Measurements from ENCODE around the gene ZMAT3. TPM values are rescaled to one million over a fixed set of nuclear protein-coding genes. Genes with fewer than 3 reads are reported as not detected.

Gene ZMAT3
- total and polyA plus RNA-seq, 2 donors, result 3.7 to 6.6 TPM

DNA sequence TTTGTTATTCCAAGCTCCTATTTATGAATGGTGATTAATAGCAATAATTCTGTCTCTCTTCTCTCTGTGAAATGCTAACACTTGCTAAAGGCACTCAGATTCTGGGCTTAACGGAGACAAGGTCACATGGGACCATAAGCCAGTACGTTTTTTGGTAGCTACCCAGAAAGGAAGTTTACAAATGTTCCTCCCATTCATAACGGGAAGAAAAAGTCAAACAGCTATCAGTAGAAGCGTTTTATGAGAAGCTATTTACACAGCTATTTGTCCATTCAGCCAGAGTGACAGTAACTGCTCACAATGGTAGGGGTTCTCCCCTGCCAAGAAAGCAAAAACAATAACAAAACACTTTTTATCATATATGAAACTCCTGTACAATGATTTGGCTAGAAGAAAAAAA lies 51.5 kb downstream of the ZMAT3 start:
- no peaks in the 10 kb centered on the region for H3K27me3 ChIP-seq (ENCODE audit: control insufficient read depth in 2 of 2, insufficient read depth in 1 of 2, low read length in 1 of 2)
- H3K4me3 ChIP-seq (ENCODE audit: low read length in 2 of 2), result no peak overlapping the region
- no peaks in the 10 kb centered on the region for H3K9me3 ChIP-seq (ENCODE audit: control insufficient read depth in 2 of 2, insufficient read depth in 1 of 2, low read length in 1 of 2)
- 47% methylated on average over 4 of the region's 4 CpGs for WGBS
- peaks cover 0 to 3% of the 10 kb centered on the region in 2 donors for H3K36me3 ChIP-seq (ENCODE audit: control insufficient read depth in 2 of 2, insufficient read depth in 2 of 2, low read length in 1 of 2)
- DNase-seq (ENCODE audit: low read depth in 6 of 9, low spot score in 9 of 9), result no peak
- H3K27ac ChIP-seq (ENCODE audit: low read depth in 1 of 2, low read length in 1 of 2), result no peak overlapping the region
- peaks cover 2 to 3% of the 10 kb centered on the region in 2 donors for H3K4me1 ChIP-seq (ENCODE audit: control insufficient read depth in 2 of 2, insufficient read depth in 2 of 2, low read length in 2 of 2)

DNA sequence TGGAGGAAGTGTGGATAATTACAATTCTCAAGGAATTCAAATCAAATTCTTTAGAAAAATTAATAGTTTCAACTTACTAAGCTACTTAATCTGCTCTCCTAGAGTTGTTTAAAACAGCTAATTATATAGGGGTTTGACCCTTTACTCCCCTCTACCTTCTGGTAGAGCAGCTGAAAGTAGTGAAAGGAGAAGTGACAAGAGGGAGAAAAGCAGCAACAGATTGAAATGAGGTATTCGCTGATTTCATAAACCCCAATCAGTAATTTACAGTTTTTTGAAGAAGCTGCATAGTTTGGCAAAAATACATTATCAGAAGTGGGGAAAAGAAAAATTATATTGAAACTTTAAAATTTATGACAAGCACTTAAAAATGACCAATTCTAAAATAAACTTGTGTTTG lies 52.8 kb downstream of the ZMAT3 start:
- H3K4me3 ChIP-seq (ENCODE audit: low read length in 2 of 2), result no peak overlapping the region
- H3K27me3 ChIP-seq (ENCODE audit: control insufficient read depth in 2 of 2, insufficient read depth in 1 of 2, low read length in 1 of 2), result no peaks in the 10 kb centered on the region
- WGBS, result 94% methylated on average over 1 of the region's 1 CpG
- H3K36me3 ChIP-seq (ENCODE audit: control insufficient read depth in 2 of 2, insufficient read depth in 2 of 2, low read length in 1 of 2), result no peaks in the 10 kb centered on the region
- H3K4me1 ChIP-seq (ENCODE audit: control insufficient read depth in 2 of 2, insufficient read depth in 2 of 2, low read length in 2 of 2), result peaks cover 2 to 3% of the 10 kb centered on the region in 2 donors
- H3K27ac ChIP-seq (ENCODE audit: low read depth in 1 of 2, low read length in 1 of 2), result no peak overlapping the region
- DNase-seq (ENCODE audit: low read depth in 6 of 9, low spot score in 9 of 9), result no peak
- no peaks in the 10 kb centered on the region for H3K9me3 ChIP-seq (ENCODE audit: control insufficient read depth in 2 of 2, insufficient read depth in 1 of 2, low read length in 1 of 2)

DNA sequence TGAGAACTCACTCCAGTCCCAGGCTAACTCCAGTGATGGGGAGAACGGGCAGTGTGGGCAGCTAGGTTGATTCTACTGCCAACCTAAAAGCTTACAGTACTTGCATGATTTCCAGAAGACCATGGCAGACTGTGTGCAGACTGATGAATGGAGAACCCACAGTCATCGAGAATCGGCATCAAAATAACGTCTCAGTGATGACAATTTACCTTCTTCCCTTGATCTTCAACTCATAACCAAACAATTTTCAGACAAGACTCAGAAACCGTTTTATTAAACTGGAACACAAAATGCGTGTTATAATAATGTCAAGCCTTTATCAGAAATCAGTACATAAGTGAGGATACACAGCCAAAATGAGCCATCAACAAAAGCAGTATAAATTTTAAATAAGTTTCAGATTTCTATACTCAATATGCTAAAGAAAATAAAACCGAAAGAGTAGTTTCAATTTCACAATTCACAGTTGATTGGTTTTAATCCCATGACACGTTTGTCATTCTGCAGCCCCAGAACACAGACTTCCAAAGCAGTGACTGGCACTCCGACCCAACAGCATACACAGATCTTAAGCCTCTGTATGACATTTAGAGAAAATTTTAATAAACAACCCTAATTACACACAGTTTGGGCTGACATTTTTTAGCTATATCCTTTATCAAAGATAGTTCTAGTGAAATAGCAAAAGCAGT lies 54.5 kb downstream of the ZMAT3 start:
- Histone ChIP-seq H3K9me3 (ENCODE audit: control insufficient read depth in 2 of 2, insufficient read depth in 1 of 2, low read length in 1 of 2) (no peaks in the 10 kb centered on the region), H3K27ac (ENCODE audit: low read depth in 1 of 2, low read length in 1 of 2) (no peak overlapping the region), H3K4me1 (ENCODE audit: control insufficient read depth in 2 of 2, insufficient read depth in 2 of 2, low read length in 2 of 2) (peaks cover 2 to 3% of the 10 kb centered on the region in 2 donors), H3K27me3 (ENCODE audit: control insufficient read depth in 2 of 2, insufficient read depth in 1 of 2, low read length in 1 of 2) (no peaks in the 10 kb centered on the region), H3K4me3 (ENCODE audit: low read length in 2 of 2) (no peak overlapping the region), H3K36me3 (ENCODE audit: control insufficient read depth in 2 of 2, insufficient read depth in 2 of 2, low read length in 1 of 2) (no peaks in the 10 kb centered on the region)
- 91% methylated on average over 9 of the region's 9 CpGs for WGBS
- no peak for DNase-seq (ENCODE audit: low read depth in 6 of 9, low spot score in 9 of 9)

DNA sequence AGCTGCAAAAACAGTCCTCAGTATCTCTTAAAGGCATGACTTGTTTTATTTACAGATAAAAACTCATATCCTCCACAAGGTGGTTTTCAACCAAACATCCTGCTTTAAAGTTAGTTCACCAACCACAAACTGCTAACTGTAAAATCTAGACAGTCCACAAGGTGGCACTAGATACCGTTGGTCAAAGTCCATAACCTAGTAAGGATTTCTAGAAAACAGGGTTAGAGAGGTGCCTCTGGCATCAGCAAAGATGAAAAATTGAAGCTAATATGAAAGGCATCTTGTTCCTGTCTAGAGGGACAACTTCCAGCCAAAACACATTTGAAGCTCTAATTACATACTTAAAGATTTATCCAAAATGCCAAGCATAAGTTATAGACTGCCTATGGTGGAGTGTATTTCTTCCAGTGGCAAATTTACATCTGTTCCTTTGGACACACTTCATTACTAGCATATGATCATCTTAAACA lies 56.0 kb downstream of the ZMAT3 start:
- DNase-seq (ENCODE audit: low read depth in 6 of 9, low spot score in 9 of 9), result peak; percentile 51 to 95 (median 90)
- Histone ChIP-seq H3K36me3 (ENCODE audit: control insufficient read depth in 2 of 2, insufficient read depth in 2 of 2, low read length in 1 of 2) (no peaks in the 10 kb centered on the region), H3K27me3 (ENCODE audit: control insufficient read depth in 2 of 2, insufficient read depth in 1 of 2, low read length in 1 of 2) (no peaks in the 10 kb centered on the region), H3K4me1 (ENCODE audit: control insufficient read depth in 2 of 2, insufficient read depth in 2 of 2, low read length in 2 of 2) (peaks cover 0 to 2% of the 10 kb centered on the region in 2 donors), H3K9me3 (ENCODE audit: control insufficient read depth in 2 of 2, insufficient read depth in 1 of 2, low read length in 1 of 2) (no peaks in the 10 kb centered on the region), H3K4me3 (ENCODE audit: low read length in 2 of 2) (no peak overlapping the region), H3K27ac (ENCODE audit: low read depth in 1 of 2, low read length in 1 of 2) (no peak overlapping the region)
- 0% methylated on average over 1 of the region's 1 CpG for WGBS

DNA sequence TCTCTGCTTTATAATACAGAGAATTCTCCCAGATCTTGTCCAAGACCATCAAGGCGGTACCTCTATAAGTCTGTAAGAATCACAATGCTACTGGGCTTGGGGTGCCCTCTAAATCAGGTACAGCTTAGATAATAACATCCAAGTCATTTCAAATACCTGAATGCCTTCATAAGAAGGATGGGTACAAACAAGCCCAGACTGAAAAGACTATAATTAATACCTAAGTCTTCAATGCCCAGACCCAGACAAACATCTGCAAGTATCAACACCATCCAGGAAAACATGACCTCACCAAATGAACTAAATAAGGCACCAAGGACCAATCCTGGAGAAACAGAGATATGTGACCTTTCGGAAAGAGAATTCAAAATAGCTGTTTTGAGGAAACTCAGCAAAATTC lies 65.9 kb downstream of the ZMAT3 start:
- no peaks in the 10 kb centered on the region for H3K36me3 ChIP-seq (ENCODE audit: control insufficient read depth in 2 of 2, insufficient read depth in 2 of 2, low read length in 1 of 2)
- no peaks in the 10 kb centered on the region for H3K4me1 ChIP-seq (ENCODE audit: control insufficient read depth in 2 of 2, insufficient read depth in 2 of 2, low read length in 2 of 2)
- H3K27me3 ChIP-seq (ENCODE audit: control insufficient read depth in 2 of 2, insufficient read depth in 1 of 2, low read length in 1 of 2), result no peaks in the 10 kb centered on the region
- WGBS, result 100% methylated on average over 2 of the region's 2 CpGs
- no peaks in the 10 kb centered on the region for H3K9me3 ChIP-seq (ENCODE audit: control insufficient read depth in 2 of 2, insufficient read depth in 1 of 2, low read length in 1 of 2)
- H3K27ac ChIP-seq (ENCODE audit: low read depth in 1 of 2, low read length in 1 of 2), result no peak overlapping the region
- no peak for DNase-seq (ENCODE audit: low read depth in 6 of 9, low spot score in 9 of 9)
- no peak overlapping the region for H3K4me3 ChIP-seq (ENCODE audit: low read length in 2 of 2)

DNA sequence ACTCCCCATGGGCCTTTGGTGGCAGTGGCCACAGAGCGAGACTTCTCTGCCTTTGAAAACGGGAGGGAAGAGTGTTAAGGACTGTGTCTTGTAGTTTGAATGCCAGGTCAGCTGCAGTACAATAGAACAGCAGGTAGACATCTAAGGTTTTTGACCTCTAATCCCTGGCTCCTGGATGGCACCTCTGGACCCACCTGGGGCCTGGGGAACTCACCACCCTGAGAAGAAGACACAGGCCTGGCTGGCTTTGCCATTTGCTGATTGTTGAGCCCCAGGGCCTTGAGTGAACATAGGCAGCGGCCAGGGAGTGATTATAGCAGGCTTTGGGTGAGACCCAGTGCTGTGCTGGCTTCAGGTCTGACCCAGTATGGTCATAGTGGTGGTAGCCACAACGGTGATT lies 66.4 kb downstream of the ZMAT3 start:
- Histone ChIP-seq H3K27me3 (ENCODE audit: control insufficient read depth in 2 of 2, insufficient read depth in 1 of 2, low read length in 1 of 2) (no peaks in the 10 kb centered on the region), H3K4me1 (ENCODE audit: control insufficient read depth in 2 of 2, insufficient read depth in 2 of 2, low read length in 2 of 2) (no peaks in the 10 kb centered on the region), H3K4me3 (ENCODE audit: low read length in 2 of 2) (no peak overlapping the region), H3K9me3 (ENCODE audit: control insufficient read depth in 2 of 2, insufficient read depth in 1 of 2, low read length in 1 of 2) (no peaks in the 10 kb centered on the region), H3K36me3 (ENCODE audit: control insufficient read depth in 2 of 2, insufficient read depth in 2 of 2, low read length in 1 of 2) (no peaks in the 10 kb centered on the region), H3K27ac (ENCODE audit: low read depth in 1 of 2, low read length in 1 of 2) (no peak overlapping the region)
- no peak for DNase-seq (ENCODE audit: low read depth in 6 of 9, low spot score in 9 of 9)
- WGBS, result 93% methylated on average over 4 of the region's 4 CpGs

DNA sequence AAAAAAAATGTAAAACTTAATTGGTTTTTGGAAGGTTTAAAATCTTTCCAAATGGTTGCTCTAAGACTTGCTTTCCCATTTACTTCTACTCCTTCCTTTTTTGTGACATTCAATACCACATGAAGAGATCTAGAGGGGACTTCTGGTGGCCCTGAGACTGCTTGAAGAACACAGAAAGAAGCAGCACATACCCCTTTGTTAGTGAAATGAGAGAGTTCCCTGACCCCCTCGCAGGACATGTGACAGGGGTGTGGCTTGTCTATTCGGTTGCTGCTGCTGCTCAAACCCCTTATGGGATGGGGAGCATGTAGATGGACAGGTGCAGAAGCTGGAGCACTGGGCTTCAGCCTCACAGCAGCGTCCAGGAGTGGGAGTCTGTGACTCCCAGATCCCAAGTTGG lies 71.0 kb downstream of the ZMAT3 start:
- no peaks in the 10 kb centered on the region for H3K36me3 ChIP-seq (ENCODE audit: control insufficient read depth in 2 of 2, insufficient read depth in 2 of 2, low read length in 1 of 2)
- no peak for DNase-seq (ENCODE audit: low read depth in 6 of 9, low spot score in 9 of 9)
- no peak overlapping the region for H3K27ac ChIP-seq (ENCODE audit: low read depth in 1 of 2, low read length in 1 of 2)
- H3K4me1 ChIP-seq (ENCODE audit: control insufficient read depth in 2 of 2, insufficient read depth in 2 of 2, low read length in 2 of 2), result no peaks in the 10 kb centered on the region
- no peaks in the 10 kb centered on the region for H3K27me3 ChIP-seq (ENCODE audit: control insufficient read depth in 2 of 2, insufficient read depth in 1 of 2, low read length in 1 of 2)
- H3K4me3 ChIP-seq (ENCODE audit: low read length in 2 of 2), result no peak overlapping the region
- no peaks in the 10 kb centered on the region for H3K9me3 ChIP-seq (ENCODE audit: control insufficient read depth in 2 of 2, insufficient read depth in 1 of 2, low read length in 1 of 2)
- 89% methylated on average over 3 of the region's 3 CpGs for WGBS

DNA sequence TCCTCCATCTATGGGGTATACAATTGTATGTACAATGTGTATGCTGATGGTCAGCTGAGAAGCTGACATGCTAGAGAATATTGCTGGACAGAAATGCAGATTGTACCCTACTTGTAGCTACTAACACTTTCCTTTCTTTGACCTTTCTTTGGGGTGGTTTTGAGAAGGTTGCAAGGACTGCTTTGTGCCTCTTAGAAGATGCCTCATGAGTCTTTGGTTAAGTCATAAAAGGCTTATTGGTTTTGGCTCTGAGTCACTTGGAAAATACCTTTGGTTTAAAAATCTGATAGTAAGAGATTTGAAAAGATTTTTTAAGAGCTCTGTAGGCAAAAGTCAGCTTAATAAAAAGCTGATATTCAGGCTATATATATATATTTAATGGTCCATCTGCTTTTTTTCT lies 71.5 kb downstream of the ZMAT3 start:
- Histone ChIP-seq H3K4me1 (ENCODE audit: control insufficient read depth in 2 of 2, insufficient read depth in 2 of 2, low read length in 2 of 2) (no peaks in the 10 kb centered on the region), H3K36me3 (ENCODE audit: control insufficient read depth in 2 of 2, insufficient read depth in 2 of 2, low read length in 1 of 2) (no peaks in the 10 kb centered on the region)

DNA sequence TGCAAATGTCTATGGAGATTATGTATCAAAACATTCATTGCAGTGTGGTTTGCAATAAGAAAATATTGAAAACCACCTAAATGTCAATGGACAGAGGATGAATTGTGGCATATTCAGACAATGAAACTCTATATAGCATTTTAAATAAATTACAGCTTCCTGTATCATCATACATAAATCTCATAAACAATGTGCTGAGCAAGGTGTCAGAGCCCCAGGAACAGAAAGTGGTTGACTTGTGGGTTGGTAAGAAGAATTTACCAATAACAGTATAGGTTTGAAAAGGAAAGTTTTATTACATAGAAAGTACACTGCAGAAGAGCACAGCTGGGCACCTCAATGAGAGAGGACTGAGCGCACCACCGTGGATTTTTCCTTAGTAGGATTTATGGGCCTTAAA lies 75.2 kb downstream of the ZMAT3 start:
- Histone ChIP-seq H3K27me3 (ENCODE audit: control insufficient read depth in 2 of 2, insufficient read depth in 1 of 2, low read length in 1 of 2) (no peaks in the 10 kb centered on the region), H3K27ac (ENCODE audit: low read depth in 1 of 2, low read length in 1 of 2) (no peak overlapping the region), H3K4me1 (ENCODE audit: control insufficient read depth in 2 of 2, insufficient read depth in 2 of 2, low read length in 2 of 2) (no peaks in the 10 kb centered on the region), H3K4me3 (ENCODE audit: low read length in 2 of 2) (no peak overlapping the region), H3K9me3 (ENCODE audit: control insufficient read depth in 2 of 2, insufficient read depth in 1 of 2, low read length in 1 of 2) (no peaks in the 10 kb centered on the region), H3K36me3 (ENCODE audit: control insufficient read depth in 2 of 2, insufficient read depth in 2 of 2, low read length in 1 of 2) (no peaks in the 10 kb centered on the region)
- 97% methylated on average over 2 of the region's 2 CpGs for WGBS
- DNase-seq (ENCODE audit: low read depth in 6 of 9, low spot score in 9 of 9), result no peak

More for the DNA sequence above, 71.5 kb downstream of the ZMAT3 start:
- H3K9me3 ChIP-seq (ENCODE audit: control insufficient read depth in 2 of 2, insufficient read depth in 1 of 2, low read length in 1 of 2), result no peaks in the 10 kb centered on the region
- peak in 1 of 9 donors; percentile 14 for DNase-seq (ENCODE audit: low read depth in 6 of 9, low spot score in 9 of 9)
- H3K27ac ChIP-seq (ENCODE audit: low read depth in 1 of 2, low read length in 1 of 2), result no peak overlapping the region
- H3K4me3 ChIP-seq (ENCODE audit: low read length in 2 of 2), result no peak overlapping the region
- no peaks in the 10 kb centered on the region for H3K27me3 ChIP-seq (ENCODE audit: control insufficient read depth in 2 of 2, insufficient read depth in 1 of 2, low read length in 1 of 2)
